ENCODE data around the gene SLC13A1. TPM values are rescaled to one million over a fixed set of nuclear protein-coding genes. Genes with fewer than 3 reads are reported as not detected.
"Not testable (repeated sequence)": the region's sequence is repeated elsewhere in the genome, so short reads cannot be mapped to it uniquely, and the experiment has no call there.

Gene SLC13A1
- total RNA-seq, 1 experiment from 2014 or later: not detected

DNA sequence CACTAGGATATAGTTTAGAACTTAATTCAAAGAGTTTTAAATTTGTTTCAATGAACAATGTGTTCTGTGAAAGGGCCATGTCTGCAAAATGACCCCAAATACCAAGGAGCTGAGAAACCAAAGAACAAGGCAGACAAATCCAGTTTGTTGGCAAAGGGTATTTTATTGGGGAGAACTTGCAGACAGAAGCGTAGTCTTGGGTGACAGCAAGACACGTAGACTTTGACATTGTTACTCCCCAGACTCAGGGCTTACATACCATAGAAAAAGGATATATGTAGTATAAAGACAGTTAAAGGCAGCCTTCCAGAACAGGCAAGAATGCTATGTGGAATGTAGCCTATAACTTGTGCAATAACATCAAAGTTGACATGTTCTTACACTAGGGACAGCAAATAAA, 109.3 kb downstream of the SLC13A1 start:
- Histone ChIP-seq H4K20me1 (ENCODE audit: insufficient read depth) (no peaks in the 10 kb centered on the region), H3K9me3 (ENCODE audit: control insufficient read depth in 1 of 2, insufficient read depth in 1 of 2, low read depth in 1 of 2, low read length in 2 of 2) (no peaks in the 10 kb centered on the region), H2AFZ (ENCODE audit: low read depth, low read length, poor library complexity, severe bottlenecking) (no peak overlapping the region), H3K9ac (ENCODE audit: low read length) (no peak overlapping the region), H3K36me3 (ENCODE audit: control insufficient read depth in 1 of 2, insufficient read depth in 2 of 2, low read length in 2 of 2) (no peaks in the 10 kb centered on the region), H3K27ac (ENCODE audit: low read depth, low read length) (no peak overlapping the region), H3K4me2 (ENCODE audit: low read length) (no peak overlapping the region), H3K4me3 (replicated peaks in 1 of 2; ENCODE audit: low read depth in 1 of 2, low read length in 2 of 2) (no peak overlapping the region), H3K4me1 (ENCODE audit: control insufficient read depth in 1 of 2, insufficient read depth in 2 of 2, low read length in 2 of 2) (no peaks in the 10 kb centered on the region), H3K27me3 (ENCODE audit: insufficient read depth, low read length) (no peaks in the 10 kb centered on the region), H3K79me2 (ENCODE audit: insufficient read depth, low read length) (no peaks in the 10 kb centered on the region), H3K9me2 (ENCODE audit: insufficient read depth) (no peaks in the 10 kb centered on the region)
- intact Hi-C loops (cut with micrococcal nuclease): no loop called here
- CTCF ChIA-PET: no interaction called here
- DNase-seq (ENCODE audit: low read depth, low spot score) (no peak), ATAC-seq (no peak)
- BruUV-seq (replicated peaks): no TSS peak
- POLR2A ChIA-PET: no interaction called here
- RAD21 ChIA-PET (ENCODE audit: low non-redundant PET in 1 of 2, low total read pairs in 2 of 2, uncharacterized antibody in 2 of 2, unreplicated experiment in 2 of 2): no interaction called here
- TF ChIP-seq EZH2 (IDR thresholded peaks at IDR 0.05) (no peak), SP1 (IDR thresholded peaks at IDR 0.05; ENCODE audit: low read depth) (no peak), FOSL1 (IDR thresholded peaks at IDR 0.05; ENCODE audit: low read depth) (no peak), CEBPB (IDR thresholded peaks at IDR 0.05; ENCODE audit: low read depth) (no peak)
- TF ChIP-seq, protein P1, sequence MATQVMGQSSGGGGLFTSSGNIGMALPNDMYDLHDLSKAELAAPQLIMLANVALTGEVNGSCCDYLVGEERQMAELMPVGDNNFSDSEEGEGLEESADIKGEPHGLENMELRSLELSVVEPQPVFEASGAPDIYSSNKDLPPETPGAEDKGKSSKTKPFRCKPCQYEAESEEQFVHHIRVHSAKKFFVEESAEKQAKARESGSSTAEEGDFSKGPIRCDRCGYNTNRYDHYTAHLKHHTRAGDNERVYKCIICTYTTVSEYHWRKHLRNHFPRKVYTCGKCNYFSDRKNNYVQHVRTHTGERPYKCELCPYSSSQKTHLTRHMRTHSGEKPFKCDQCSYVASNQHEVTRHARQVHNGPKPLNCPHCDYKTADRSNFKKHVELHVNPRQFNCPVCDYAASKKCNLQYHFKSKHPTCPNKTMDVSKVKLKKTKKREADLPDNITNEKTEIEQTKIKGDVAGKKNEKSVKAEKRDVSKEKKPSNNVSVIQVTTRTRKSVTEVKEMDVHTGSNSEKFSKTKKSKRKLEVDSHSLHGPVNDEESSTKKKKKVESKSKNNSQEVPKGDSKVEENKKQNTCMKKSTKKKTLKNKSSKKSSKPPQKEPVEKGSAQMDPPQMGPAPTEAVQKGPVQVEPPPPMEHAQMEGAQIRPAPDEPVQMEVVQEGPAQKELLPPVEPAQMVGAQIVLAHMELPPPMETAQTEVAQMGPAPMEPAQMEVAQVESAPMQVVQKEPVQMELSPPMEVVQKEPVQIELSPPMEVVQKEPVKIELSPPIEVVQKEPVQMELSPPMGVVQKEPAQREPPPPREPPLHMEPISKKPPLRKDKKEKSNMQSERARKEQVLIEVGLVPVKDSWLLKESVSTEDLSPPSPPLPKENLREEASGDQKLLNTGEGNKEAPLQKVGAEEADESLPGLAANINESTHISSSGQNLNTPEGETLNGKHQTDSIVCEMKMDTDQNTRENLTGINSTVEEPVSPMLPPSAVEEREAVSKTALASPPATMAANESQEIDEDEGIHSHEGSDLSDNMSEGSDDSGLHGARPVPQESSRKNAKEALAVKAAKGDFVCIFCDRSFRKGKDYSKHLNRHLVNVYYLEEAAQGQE (IDR thresholded peaks at IDR 0.05; ENCODE audit: low read depth): no peak
- TF ChIP-seq, protein P2, sequence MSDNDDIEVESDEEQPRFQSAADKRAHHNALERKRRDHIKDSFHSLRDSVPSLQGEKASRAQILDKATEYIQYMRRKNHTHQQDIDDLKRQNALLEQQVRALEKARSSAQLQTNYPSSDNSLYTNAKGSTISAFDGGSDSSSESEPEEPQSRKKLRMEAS (IDR thresholded peaks at IDR 0.05): no peak

DNA sequence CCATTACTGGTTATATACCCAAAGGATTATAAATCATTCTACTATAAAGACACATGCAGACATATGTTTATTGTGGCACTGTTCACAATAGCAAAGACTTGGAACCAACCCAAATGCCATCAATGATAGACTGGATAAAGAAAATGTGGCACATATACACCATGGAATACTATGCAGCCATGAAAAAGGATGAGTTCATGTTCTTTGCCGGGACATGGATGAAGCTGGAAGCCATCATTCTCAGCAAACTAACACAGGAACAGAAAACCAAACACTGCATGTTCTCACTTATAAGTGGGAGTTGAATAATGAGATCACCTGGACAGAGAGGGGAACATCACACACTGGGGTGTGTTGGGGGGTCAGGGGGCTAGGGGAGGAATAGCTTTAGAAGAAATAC, 112.9 kb downstream of the SLC13A1 start:
- intact Hi-C loops (cut with micrococcal nuclease); H2AFZ ChIP-seq (ENCODE audit: low read depth, low read length, poor library complexity, severe bottlenecking); H3K27me3 ChIP-seq (ENCODE audit: insufficient read depth, low read length); H3K4me1 ChIP-seq (ENCODE audit: control insufficient read depth in 1 of 2, insufficient read depth in 2 of 2, low read length in 2 of 2); H3K27ac ChIP-seq (ENCODE audit: low read depth, low read length); RAD21 ChIA-PET (ENCODE audit: low non-redundant PET in 1 of 2, low total read pairs in 2 of 2, uncharacterized antibody in 2 of 2, unreplicated experiment in 2 of 2); H3K9me3 ChIP-seq (ENCODE audit: control insufficient read depth in 1 of 2, insufficient read depth in 1 of 2, low read depth in 1 of 2, low read length in 2 of 2); H3K36me3 ChIP-seq (ENCODE audit: control insufficient read depth in 1 of 2, insufficient read depth in 2 of 2, low read length in 2 of 2); H3K4me3 ChIP-seq (replicated peaks in 1 of 2; ENCODE audit: low read depth in 1 of 2, low read length in 2 of 2); H3K79me2 ChIP-seq (ENCODE audit: insufficient read depth, low read length); H3K9ac ChIP-seq (ENCODE audit: low read length); H3K9me2 ChIP-seq (ENCODE audit: insufficient read depth); H4K20me1 ChIP-seq (ENCODE audit: insufficient read depth); H3K4me2 ChIP-seq (ENCODE audit: low read length); BruUV-seq (replicated peaks); DNase-seq (ENCODE audit: low read depth, low spot score); CTCF ChIA-PET; ATAC-seq; POLR2A ChIA-PET: not testable (repeated sequence)

DNA sequence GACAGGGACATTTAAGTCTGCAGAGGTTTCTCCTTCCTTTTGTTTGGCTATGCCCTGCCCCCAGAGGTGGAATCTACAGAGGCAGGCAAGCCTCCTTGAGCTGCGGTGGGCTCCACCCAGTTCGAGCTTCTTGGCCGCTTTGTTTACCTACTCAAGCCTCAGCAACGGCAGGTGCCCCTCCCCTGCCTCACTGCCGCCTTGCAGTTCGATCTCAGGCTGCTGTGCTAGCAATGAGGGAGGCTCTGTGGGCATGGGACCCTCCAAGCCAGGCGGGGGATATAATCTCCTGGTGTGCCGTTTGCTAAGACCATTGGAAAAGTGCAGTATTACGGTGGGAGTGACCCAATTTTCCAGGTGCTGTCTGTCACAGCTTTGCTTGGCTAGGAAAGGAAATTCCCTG, 114.9 kb downstream of the SLC13A1 start:
- H3K4me1 ChIP-seq (ENCODE audit: control insufficient read depth in 1 of 2, insufficient read depth in 2 of 2, low read length in 2 of 2); DNase-seq (ENCODE audit: low read depth, low spot score); BruUV-seq (replicated peaks); H4K20me1 ChIP-seq (ENCODE audit: insufficient read depth); CTCF ChIA-PET; H3K4me2 ChIP-seq (ENCODE audit: low read length); POLR2A ChIA-PET; H3K9me3 ChIP-seq (ENCODE audit: control insufficient read depth in 1 of 2, insufficient read depth in 1 of 2, low read depth in 1 of 2, low read length in 2 of 2); H3K79me2 ChIP-seq (ENCODE audit: insufficient read depth, low read length); H2AFZ ChIP-seq (ENCODE audit: low read depth, low read length, poor library complexity, severe bottlenecking); intact Hi-C loops (cut with micrococcal nuclease); H3K4me3 ChIP-seq (replicated peaks in 1 of 2; ENCODE audit: low read depth in 1 of 2, low read length in 2 of 2); H3K36me3 ChIP-seq (ENCODE audit: control insufficient read depth in 1 of 2, insufficient read depth in 2 of 2, low read length in 2 of 2); H3K9me2 ChIP-seq (ENCODE audit: insufficient read depth); H3K27ac ChIP-seq (ENCODE audit: low read depth, low read length); H3K9ac ChIP-seq (ENCODE audit: low read length); RAD21 ChIA-PET (ENCODE audit: low non-redundant PET in 1 of 2, low total read pairs in 2 of 2, uncharacterized antibody in 2 of 2, unreplicated experiment in 2 of 2); ATAC-seq; H3K27me3 ChIP-seq (ENCODE audit: insufficient read depth, low read length): not testable (repeated sequence)

Measured in HCT116 (cell line).